MM.1S (cell line): ENCODE measurements around the gene PDE10A.

Experiments
- EZH2 ChIP-seq: fragments of 300-600 bp; sonication (generic); optimal IDR thresholded peaks from 2 replicates; pipeline ENCODE3; 2017; ENCODE audit warnings: low read depth, mild to moderate bottlenecking, antibody characterized with exemption, low read length, mixed read lengths
- EZH2phosphoT487 ChIP-seq: fragments of 300-600 bp; sonication (generic); IDR thresholded peaks from 2 replicates; pipeline ENCODE4 v1.6.1; 2018; ENCODE audit warnings: antibody characterized with exemption, low read length
- TF ChIP-seq, protein P1 (sequence below): fragments of 300-600 bp; sonication (generic); IDR thresholded peaks from 2 replicates; pipeline ENCODE4 v1.5.1; 2016; ENCODE audit warnings: antibody characterized with exemption, low read length, mixed read lengths

DNA sequence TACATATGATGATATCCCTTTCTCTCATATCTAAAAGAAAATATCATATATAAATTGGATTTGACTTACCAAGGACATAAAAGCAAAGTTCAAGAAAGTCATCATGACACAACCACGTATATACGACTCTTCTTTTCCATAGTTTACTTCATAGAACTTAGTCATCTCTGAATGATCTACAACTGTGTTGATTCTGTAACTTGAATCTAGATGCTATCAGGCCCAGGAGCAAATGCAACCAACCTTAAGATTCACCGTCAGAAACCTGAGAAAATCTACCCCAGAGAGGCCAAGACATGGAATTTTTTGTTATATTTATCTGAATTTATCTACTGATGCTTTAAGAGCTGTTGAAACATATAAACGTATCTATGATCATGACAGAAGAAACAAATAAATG is 165.6 kb downstream of the PDE10A start:
- TF ChIP-seq, protein P1, sequence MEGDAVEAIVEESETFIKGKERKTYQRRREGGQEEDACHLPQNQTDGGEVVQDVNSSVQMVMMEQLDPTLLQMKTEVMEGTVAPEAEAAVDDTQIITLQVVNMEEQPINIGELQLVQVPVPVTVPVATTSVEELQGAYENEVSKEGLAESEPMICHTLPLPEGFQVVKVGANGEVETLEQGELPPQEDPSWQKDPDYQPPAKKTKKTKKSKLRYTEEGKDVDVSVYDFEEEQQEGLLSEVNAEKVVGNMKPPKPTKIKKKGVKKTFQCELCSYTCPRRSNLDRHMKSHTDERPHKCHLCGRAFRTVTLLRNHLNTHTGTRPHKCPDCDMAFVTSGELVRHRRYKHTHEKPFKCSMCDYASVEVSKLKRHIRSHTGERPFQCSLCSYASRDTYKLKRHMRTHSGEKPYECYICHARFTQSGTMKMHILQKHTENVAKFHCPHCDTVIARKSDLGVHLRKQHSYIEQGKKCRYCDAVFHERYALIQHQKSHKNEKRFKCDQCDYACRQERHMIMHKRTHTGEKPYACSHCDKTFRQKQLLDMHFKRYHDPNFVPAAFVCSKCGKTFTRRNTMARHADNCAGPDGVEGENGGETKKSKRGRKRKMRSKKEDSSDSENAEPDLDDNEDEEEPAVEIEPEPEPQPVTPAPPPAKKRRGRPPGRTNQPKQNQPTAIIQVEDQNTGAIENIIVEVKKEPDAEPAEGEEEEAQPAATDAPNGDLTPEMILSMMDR, result no peak
- TF ChIP-seq EZH2phosphoT487 (no peak), EZH2 (no peak)
